RWPE2 (cell line): ENCODE results near the gene MAPKAPK3.

Source experiments
- ATAC-seq: fragments of 200-7000 bp; cut with Tn5 transposase; 3 replicates; pipeline ENCODE4 v1.9.1; 2021; ENCODE audit warnings: low read depth
- DNase-seq: peaks from one replicate; pipeline ENCODE4 v3.0.0-alpha.2; 2020; ENCODE audit warnings: low spot score
- H3K27ac ChIP-seq: fragments of 450-650 bp; 2 replicates; pipeline ENCODE4 v1.5.1; 2017; ENCODE audit warnings: mild to moderate bottlenecking; ENCODE audit not compliant: poor library complexity, severe bottlenecking
- H3K27me3 ChIP-seq: fragments of 250-450 bp; sonication (Bioruptor Pico); 2 replicates; pipeline ENCODE4 v1.5.1; 2021; ENCODE audit warnings: mild to moderate bottlenecking, moderate library complexity; ENCODE audit not compliant: insufficient read depth, poor library complexity, severe bottlenecking
- H3K36me3 ChIP-seq: fragments of 250-450 bp; sonication (Bioruptor Pico); 2 replicates; pipeline ENCODE4 v1.5.1; 2020; ENCODE audit warnings: low read depth, mild to moderate bottlenecking, moderate library complexity
- H3K4me1 ChIP-seq: fragments of 250-450 bp; sonication (Bioruptor Pico); 2 replicates; pipeline ENCODE4 v1.5.1; 2021; ENCODE audit warnings: mild to moderate bottlenecking, moderate library complexity; ENCODE audit not compliant: insufficient read depth, poor library complexity, severe bottlenecking
- H3K4me3 ChIP-seq: fragments of 250-450 bp; sonication (Bioruptor Pico); 2 replicates; pipeline ENCODE4 v1.5.1; 2021; ENCODE audit warnings: mild to moderate bottlenecking, moderate library complexity; ENCODE audit not compliant: severe bottlenecking
- H3K9me3 ChIP-seq: fragments of 250-450 bp; sonication (Bioruptor Pico); 2 replicates; pipeline ENCODE4 v1.5.1; 2021; ENCODE audit warnings: mild to moderate bottlenecking, moderate library complexity; ENCODE audit not compliant: severe bottlenecking
- CTCF ChIP-seq: fragments of 450-650 bp; IDR thresholded peaks from one replicate; pipeline ENCODE4 v1.5.1; 2017; ENCODE audit warnings: mild to moderate bottlenecking, moderate library complexity; ENCODE audit not compliant: poor library complexity, severe bottlenecking

The MAPKAPK3 gene

DNA sequence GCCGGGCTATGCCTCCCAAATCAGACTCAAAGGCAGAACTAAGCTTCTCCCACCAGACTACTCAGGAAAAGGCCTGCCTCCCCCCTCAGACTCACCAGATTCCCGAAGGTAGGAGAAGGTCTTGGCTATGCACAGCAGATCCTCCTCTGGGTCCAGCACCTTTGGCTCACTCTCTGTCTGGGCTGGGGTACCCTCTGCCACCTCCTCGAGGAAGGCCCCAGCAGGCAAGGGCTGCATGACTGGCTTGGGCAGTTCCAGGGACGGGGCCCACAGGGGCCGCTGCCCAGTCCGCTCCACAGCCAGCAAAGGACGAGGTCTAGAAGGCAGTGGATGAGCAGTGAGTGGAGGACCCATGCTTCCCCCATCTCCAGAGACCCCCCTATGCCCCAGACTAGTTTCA lies 8.7 kb upstream of the MAPKAPK3 start:
- Histone ChIP-seq H3K27me3 (no peaks in the 10 kb centered on the region), H3K36me3 (peaks cover 27% of the 10 kb centered on the region), H3K27ac (no peak overlapping the region), H3K4me3 (no peak overlapping the region), H3K9me3 (no peaks in the 10 kb centered on the region), H3K4me1 (peaks cover 11% of the 10 kb centered on the region)
- ATAC-seq (no peak), DNase-seq (no peak)
- TF ChIP-seq CTCF = no peak

DNA sequence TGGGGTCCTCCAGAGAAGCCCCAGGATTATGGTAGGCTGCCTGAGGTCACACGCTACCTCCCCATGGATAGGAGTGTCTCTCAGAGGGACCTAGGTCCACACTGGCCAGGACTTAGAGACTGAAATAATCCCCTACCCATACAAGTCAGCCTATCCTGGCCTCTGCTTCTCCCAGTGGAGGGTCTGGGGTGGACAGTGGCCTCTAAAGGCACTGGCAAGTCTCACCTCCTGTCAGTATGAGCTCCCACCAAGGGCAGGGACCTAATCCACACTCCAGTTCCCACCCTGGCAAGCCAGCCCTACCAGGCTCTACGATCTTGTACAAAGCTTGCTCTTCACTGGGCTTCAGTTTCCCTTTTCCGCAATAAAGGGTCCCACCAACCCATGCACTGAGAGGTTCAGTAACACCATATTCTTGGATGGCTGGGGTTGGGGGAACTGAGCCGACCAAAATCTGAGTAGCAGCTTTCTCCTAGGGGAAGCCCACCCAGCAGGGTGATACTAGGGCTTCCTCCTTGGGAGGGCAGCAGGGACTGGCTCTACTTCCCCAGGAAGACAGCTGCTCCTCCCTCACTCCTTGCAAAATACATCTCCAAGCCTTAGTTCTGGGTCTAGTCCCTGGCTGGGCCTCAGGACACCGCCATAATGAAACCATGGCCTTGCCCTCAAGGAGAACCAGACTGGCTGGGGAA lies 7.7 kb upstream of the MAPKAPK3 start:
- ATAC-seq = no peak
- Histone ChIP-seq H3K27ac (no peak overlapping the region), H3K9me3 (no peaks in the 10 kb centered on the region), H3K4me3 (no peak overlapping the region), H3K36me3 (peaks cover 27% of the 10 kb centered on the region), H3K4me1 (peaks cover 11% of the 10 kb centered on the region), H3K27me3 (no peaks in the 10 kb centered on the region)
- TF ChIP-seq CTCF = no peak
- no peak for DNase-seq

DNA sequence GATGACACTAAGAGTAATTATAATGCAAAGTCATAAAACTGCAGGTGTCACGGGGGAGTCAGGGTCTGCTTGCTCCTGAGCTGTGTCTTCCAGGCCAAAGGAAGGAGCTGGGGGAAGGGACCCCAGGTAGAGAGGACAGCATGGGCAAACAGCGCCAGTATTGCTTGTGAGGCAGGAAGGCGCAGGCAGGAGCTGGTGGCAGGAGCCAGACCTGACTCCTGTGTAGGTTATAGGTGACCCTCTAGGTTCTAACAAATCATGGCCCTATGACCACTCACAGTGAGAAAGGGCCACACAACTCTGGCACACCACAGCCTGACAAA lies 7.2 kb upstream of the MAPKAPK3 start:
- Histone ChIP-seq H3K27ac (no peak overlapping the region), H3K36me3 (peaks cover 27% of the 10 kb centered on the region), H3K9me3 (no peaks in the 10 kb centered on the region), H3K27me3 (no peaks in the 10 kb centered on the region), H3K4me1 (peaks cover 11% of the 10 kb centered on the region), H3K4me3 (no peak overlapping the region)
- DNase-seq (no peak), ATAC-seq (no peak)
- no peak for TF ChIP-seq CTCF

- Histone ChIP-seq H3K27me3 (no peaks in the 10 kb centered on the region), H3K9me3 (no peaks in the 10 kb centered on the region), H3K4me1 (peaks cover 11% of the 10 kb centered on the region), H3K4me3 (peak overlapping the region; percentile 51), H3K27ac (no peak overlapping the region), H3K36me3 (peaks cover 27% of the 10 kb centered on the region)
- DNase-seq (no peak), ATAC-seq (no peak)
- TF ChIP-seq CTCF = no peak
These were observed 6.6 kb upstream of the MAPKAPK3 start for GRCh38 chr3:50610181-50610971.

DNA sequence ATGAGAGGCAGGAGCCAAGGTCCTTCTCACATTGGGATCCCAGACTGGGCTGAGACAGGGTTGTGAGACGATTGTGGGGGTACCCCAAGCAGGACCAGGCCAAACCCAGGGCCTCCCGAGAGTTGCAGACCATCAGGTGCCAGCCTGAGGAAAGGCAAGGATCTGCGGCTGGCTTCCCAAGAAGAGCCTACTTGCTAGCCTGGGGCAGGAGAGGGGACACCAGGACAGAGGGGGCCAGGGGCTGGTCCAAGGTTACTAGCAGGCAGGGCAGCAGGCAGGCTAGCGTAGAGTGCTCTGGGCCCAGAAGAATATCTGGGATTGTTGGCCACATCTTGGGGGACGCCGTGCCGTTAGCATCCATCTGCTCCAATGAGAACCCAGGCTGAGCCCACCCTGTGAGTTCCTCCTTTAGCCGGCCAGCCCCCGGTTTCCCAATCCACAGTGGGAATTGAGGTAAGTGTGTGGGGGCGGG lies 5.9 kb upstream of the MAPKAPK3 start:
- no peaks in the 10 kb centered on the region for H3K9me3 ChIP-seq
- H3K27me3 ChIP-seq = no peaks in the 10 kb centered on the region
- DNase-seq (no peak), ATAC-seq (no peak)
- peaks cover 11% of the 10 kb centered on the region for H3K4me1 ChIP-seq
- no peak for TF ChIP-seq CTCF
- H3K27ac ChIP-seq = peak overlapping the region; percentile 50
- peaks cover 27% of the 10 kb centered on the region for H3K36me3 ChIP-seq
- H3K4me3 ChIP-seq = peak overlapping the region; percentile 51
